MM.1S (cell line): ENCODE measurements around the gene CMPK1.
"Not testable (repeated sequence)": the region's sequence is repeated elsewhere in the genome, so short reads cannot be mapped to it uniquely, and the experiment has no call there.

Experiments
- EZH2 ChIP-seq: fragments of 300-600 bp; sonication (generic); optimal IDR thresholded peaks from 2 replicates; pipeline ENCODE3; 2017; ENCODE audit warnings: low read depth, mild to moderate bottlenecking, antibody characterized with exemption, low read length, mixed read lengths
- EZH2phosphoT487 ChIP-seq: fragments of 300-600 bp; sonication (generic); IDR thresholded peaks from 2 replicates; pipeline ENCODE4 v1.6.1; 2018; ENCODE audit warnings: antibody characterized with exemption, low read length
- TF ChIP-seq, protein P1 (sequence below): fragments of 300-600 bp; sonication (generic); IDR thresholded peaks from 2 replicates; pipeline ENCODE4 v1.5.1; 2016; ENCODE audit warnings: antibody characterized with exemption, low read length, mixed read lengths

- TF ChIP-seq, protein P1, sequence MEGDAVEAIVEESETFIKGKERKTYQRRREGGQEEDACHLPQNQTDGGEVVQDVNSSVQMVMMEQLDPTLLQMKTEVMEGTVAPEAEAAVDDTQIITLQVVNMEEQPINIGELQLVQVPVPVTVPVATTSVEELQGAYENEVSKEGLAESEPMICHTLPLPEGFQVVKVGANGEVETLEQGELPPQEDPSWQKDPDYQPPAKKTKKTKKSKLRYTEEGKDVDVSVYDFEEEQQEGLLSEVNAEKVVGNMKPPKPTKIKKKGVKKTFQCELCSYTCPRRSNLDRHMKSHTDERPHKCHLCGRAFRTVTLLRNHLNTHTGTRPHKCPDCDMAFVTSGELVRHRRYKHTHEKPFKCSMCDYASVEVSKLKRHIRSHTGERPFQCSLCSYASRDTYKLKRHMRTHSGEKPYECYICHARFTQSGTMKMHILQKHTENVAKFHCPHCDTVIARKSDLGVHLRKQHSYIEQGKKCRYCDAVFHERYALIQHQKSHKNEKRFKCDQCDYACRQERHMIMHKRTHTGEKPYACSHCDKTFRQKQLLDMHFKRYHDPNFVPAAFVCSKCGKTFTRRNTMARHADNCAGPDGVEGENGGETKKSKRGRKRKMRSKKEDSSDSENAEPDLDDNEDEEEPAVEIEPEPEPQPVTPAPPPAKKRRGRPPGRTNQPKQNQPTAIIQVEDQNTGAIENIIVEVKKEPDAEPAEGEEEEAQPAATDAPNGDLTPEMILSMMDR = not testable (repeated sequence)
- not testable (repeated sequence) for TF ChIP-seq EZH2, EZH2phosphoT487
These were observed 45.5 kb upstream of the CMPK1 start for GRCh38 chr1:47288116-47288515.
